Activated CD4-positive, alpha-beta T cell treated with anti-CD3 and anti-CD28 coated beads, Interleukin-2, amount 50 U/mL, for 48 hours (primary cell): Measurements from ENCODE around the gene RIPK4.

Experiments used
- DNase-seq, 2 experiments: peaks; one replicate each; pipeline ENCODE4 v3.0.0-alpha.2; 2020

Gene RIPK4

GRCh38 chr21:41753006-41753898 is 13.6 kb downstream of the RIPK4 start:
- DNase-seq = no peak

- DNase-seq = no peak
Measured at GRCh38 chr21:41752231-41752681, 14.6 kb downstream of the RIPK4 start.

- no peak for DNase-seq
Measured at GRCh38 chr21:41751611-41752011, 15.2 kb downstream of the RIPK4 start.

GRCh38 chr21:41750532-41751151 is 16.2 kb downstream of the RIPK4 start:
- no peak for DNase-seq

- no peak for DNase-seq
Measured at GRCh38 chr21:41750051-41750450, 16.8 kb downstream of the RIPK4 start.

GRCh38 chr21:41749286-41749685 is 17.6 kb downstream of the RIPK4 start:
- no peak for DNase-seq

- no peak for DNase-seq
Measured at GRCh38 chr21:41747943-41748738, 18.7 kb downstream of the RIPK4 start.

- no peak for DNase-seq
Measured at GRCh38 chr21:41746744-41747006, 20.2 kb downstream of the RIPK4 start.

- DNase-seq = no peak
Measured at GRCh38 chr21:41745971-41746743, 20.7 kb downstream of the RIPK4 start.

GRCh38 chr21:41745026-41745820 is 21.6 kb downstream of the RIPK4 start:
- no peak for DNase-seq

GRCh38 chr21:41744028-41744930 is 22.6 kb downstream of the RIPK4 start:
- DNase-seq = no peak

- DNase-seq = no peak
Measured at GRCh38 chr21:41743321-41744027, 23.4 kb downstream of the RIPK4 start.

- no peak for DNase-seq
Measured at GRCh38 chr21:41742073-41742875, 24.6 kb downstream of the RIPK4 start.

GRCh38 chr21:41741253-41742072 is 25.4 kb downstream of the RIPK4 start:
- DNase-seq = no peak

- DNase-seq = no peak
Measured at GRCh38 chr21:41740604-41741252, 26.1 kb downstream of the RIPK4 start.

- DNase-seq = no peak
Measured at GRCh38 chr21:41739936-41740335, 26.9 kb downstream of the RIPK4 start.

GRCh38 chr21:41739011-41739410 is 27.8 kb downstream of the RIPK4 start:
- DNase-seq = no peak
